BE2C (cell line): Measurements from ENCODE around the gene COIL.

Experiments used
- DNase-seq: peaks from one replicate; pipeline ENCODE4 v3.0.0-alpha.2; 2020
- H3K27me3 ChIP-seq: fragments of 250-450 bp; sonication (Bioruptor Pico); 2 replicates; pipeline ENCODE4 v1.5.1; 2020; ENCODE audit warnings: mild to moderate bottlenecking
- H3K36me3 ChIP-seq: fragments of 250-450 bp; sonication (Bioruptor Pico); 2 replicates; pipeline ENCODE4 v1.5.1; 2020; ENCODE audit warnings: mild to moderate bottlenecking
- H3K4me1 ChIP-seq: fragments of 250-450 bp; sonication (Bioruptor Pico); 2 replicates; pipeline ENCODE4 v1.5.1; 2020
- H3K4me3 ChIP-seq: 2 replicates; pipeline ENCODE4 v1.5.1; 2011; ENCODE audit warnings: low read depth, low read length
- H3K9me3 ChIP-seq: fragments of 250-450 bp; sonication (Bioruptor Pico); 2 replicates; pipeline ENCODE4 v1.5.1; 2020
- CTCF ChIP-seq: IDR thresholded peaks from 2 replicates; pipeline ENCODE4 v1.5.1; 2012; ENCODE audit warnings: mild to moderate bottlenecking, low read depth, low read length

The COIL gene

GRCh38 chr17:56956992-56957391 is 3.9 kb downstream of the COIL start:
- Histone ChIP-seq H3K9me3 (no peaks in the 10 kb centered on the region), H3K27me3 (no peaks in the 10 kb centered on the region)
- no peak for TF ChIP-seq CTCF

GRCh38 chr17:56949595-56949994 is 11.3 kb downstream of the COIL start:
- no peak for TF ChIP-seq CTCF
- no peaks in the 10 kb centered on the region for H3K9me3 ChIP-seq
- H3K36me3 ChIP-seq: peaks cover 44% of the 10 kb centered on the region
- H3K4me3 ChIP-seq: no peak overlapping the region
- no peak for DNase-seq
- H3K4me1 ChIP-seq: no peaks in the 10 kb centered on the region
- no peaks in the 10 kb centered on the region for H3K27me3 ChIP-seq

More at GRCh38 chr17:56956992-56957391, 3.9 kb downstream of the COIL start:
- Histone ChIP-seq H3K36me3 (no peaks in the 10 kb centered on the region; the same call in 1 of the 2 replicates), H3K4me1 (no peaks in the 10 kb centered on the region), H3K4me3 (no peak overlapping the region)
- no peak for DNase-seq

- no peak for TF ChIP-seq CTCF
- peaks cover 49% of the 10 kb centered on the region for H3K36me3 ChIP-seq
- no peak for DNase-seq
- H3K27me3 ChIP-seq: no peaks in the 10 kb centered on the region
- H3K4me1 ChIP-seq: no peaks in the 10 kb centered on the region
- H3K9me3 ChIP-seq: no peaks in the 10 kb centered on the region
- H3K4me3 ChIP-seq: no peak overlapping the region
Observed at GRCh38 chr17:56948491-56948890, 12.4 kb downstream of the COIL start.

- H3K9me3 ChIP-seq: no peaks in the 10 kb centered on the region
- no peak for TF ChIP-seq CTCF
- no peaks in the 10 kb centered on the region for H3K4me1 ChIP-seq
- no peak for DNase-seq
- H3K4me3 ChIP-seq: no peak overlapping the region
- no peaks in the 10 kb centered on the region for H3K27me3 ChIP-seq
- H3K36me3 ChIP-seq: peaks cover 49% of the 10 kb centered on the region
Observed at GRCh38 chr17:56947741-56948140, 13.1 kb downstream of the COIL start.

- Histone ChIP-seq H3K9me3 (no peaks in the 10 kb centered on the region), H3K4me3 (no peak overlapping the region), H3K27me3 (no peaks in the 10 kb centered on the region), H3K36me3 (peaks cover 57% of the 10 kb centered on the region), H3K4me1 (no peaks in the 10 kb centered on the region)
- no peak for DNase-seq
- no peak for TF ChIP-seq CTCF
Observed at GRCh38 chr17:56945938-56946505, 14.8 kb downstream of the COIL start.

- Histone ChIP-seq H3K9me3 (no peaks in the 10 kb centered on the region), H3K27me3 (no peaks in the 10 kb centered on the region), H3K36me3 (peaks cover 56% of the 10 kb centered on the region), H3K4me1 (no peaks in the 10 kb centered on the region), H3K4me3 (no peak overlapping the region)
- no peak for TF ChIP-seq CTCF
- DNase-seq: no peak
Observed at GRCh38 chr17:56943505-56944125, 17.2 kb downstream of the COIL start.
